SJCRH30 (cell line): Measurements from ENCODE around the gene SLC26A2. TPM values are rescaled to one million over a fixed set of nuclear protein-coding genes. Genes with fewer than 3 reads are reported as not detected.

Experiments
- DNase-seq, 2 experiments: peaks; one replicate each; pipeline ENCODE4 v3.0.0-alpha.2; 2015 to 2020
- H3K27ac ChIP-seq: fragments of 250-450 bp; sonication (Bioruptor Pico); 2 replicates; pipeline ENCODE4 v1.5.1; 2020; ENCODE audit warnings: mild to moderate bottlenecking, moderate library complexity
- H3K27me3 ChIP-seq: fragments of 250-450 bp; sonication (Bioruptor Pico); 2 replicates; pipeline ENCODE4 v1.5.1; 2020; ENCODE audit warnings: mild to moderate bottlenecking, moderate library complexity
- H3K36me3 ChIP-seq: fragments of 250-450 bp; sonication (Bioruptor Pico); 2 replicates; pipeline ENCODE4 v1.5.1; 2020; ENCODE audit warnings: mild to moderate bottlenecking, moderate library complexity
- H3K4me1 ChIP-seq: fragments of 250-450 bp; sonication (Bioruptor Pico); 2 replicates; pipeline ENCODE4 v1.5.1; 2020; ENCODE audit warnings: mild to moderate bottlenecking, moderate library complexity
- H3K4me3 ChIP-seq: fragments of 250-450 bp; sonication (Bioruptor Pico); 2 replicates; pipeline ENCODE4 v1.5.1; 2020; ENCODE audit warnings: mild to moderate bottlenecking, moderate library complexity
- H3K9me3 ChIP-seq: fragments of 250-450 bp; sonication (Bioruptor Pico); replicated peaks from 2 replicates; pipeline ENCODE4 v1.5.1; 2020; ENCODE audit warnings: mild to moderate bottlenecking, moderate library complexity
- total RNA-seq: library from RNA; depleted of rRNA; stranded (reverse); fragments of >200 nt; shearing (Covaris generic); gene quantifications from 2 replicates; pipeline ENCODE4 v1.2.3, GENCODE V29; 2014

Gene SLC26A2
- total RNA-seq, 1 experiment from 2014 or later: 52.4 TPM

DNA sequence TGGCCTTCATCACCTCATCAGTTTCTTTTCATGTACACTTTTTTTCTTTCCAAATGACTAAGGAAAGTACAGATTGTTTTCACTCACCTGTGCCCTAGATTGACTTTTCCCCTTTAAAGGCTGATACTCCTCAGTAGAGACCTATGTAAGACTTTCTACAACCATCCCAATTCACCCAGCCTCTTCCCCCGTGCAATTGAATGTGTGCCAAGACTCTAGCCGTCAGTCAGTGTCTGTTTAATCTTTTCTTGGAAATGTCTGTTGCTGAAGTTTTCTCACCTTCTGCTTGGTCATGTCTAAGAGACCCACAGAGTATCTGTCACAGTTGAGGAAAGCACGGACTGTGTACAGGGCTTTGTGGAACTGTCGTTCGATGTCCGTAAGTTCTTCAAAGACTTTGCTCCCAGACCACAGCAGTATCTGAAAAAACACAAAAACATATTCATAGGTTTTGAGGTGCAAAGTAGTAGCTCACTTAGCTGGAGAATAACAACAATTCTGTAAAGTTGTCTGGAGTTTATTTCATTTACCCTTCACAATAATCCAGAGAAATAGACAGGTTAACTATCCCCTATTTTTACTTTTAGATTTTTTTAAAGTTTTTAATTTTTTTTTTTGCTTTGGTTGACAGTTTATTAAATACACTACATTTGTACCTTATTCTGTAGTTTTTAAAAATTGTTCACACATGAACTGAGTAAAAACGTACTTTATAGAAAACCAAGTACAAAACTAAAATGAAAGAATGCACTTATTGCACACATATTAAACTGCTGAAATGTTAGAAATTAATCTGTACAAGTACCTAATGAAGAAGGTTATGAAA, 29.6 kb upstream of the SLC26A2 start:
- Histone ChIP-seq H3K27ac (no peak overlapping the region; the same call in 1 of the 2 replicates), H3K9me3 (no peaks in the 10 kb centered on the region), H3K4me1 (no peaks in the 10 kb centered on the region; the same call in 1 of the 2 replicates), H3K36me3 (no peaks in the 10 kb centered on the region), H3K4me3 (peak overlapping the region; percentile 62; the same call in 1 of the 2 replicates), H3K27me3 (no peaks in the 10 kb centered on the region)
- DNase-seq: no peak

DNA sequence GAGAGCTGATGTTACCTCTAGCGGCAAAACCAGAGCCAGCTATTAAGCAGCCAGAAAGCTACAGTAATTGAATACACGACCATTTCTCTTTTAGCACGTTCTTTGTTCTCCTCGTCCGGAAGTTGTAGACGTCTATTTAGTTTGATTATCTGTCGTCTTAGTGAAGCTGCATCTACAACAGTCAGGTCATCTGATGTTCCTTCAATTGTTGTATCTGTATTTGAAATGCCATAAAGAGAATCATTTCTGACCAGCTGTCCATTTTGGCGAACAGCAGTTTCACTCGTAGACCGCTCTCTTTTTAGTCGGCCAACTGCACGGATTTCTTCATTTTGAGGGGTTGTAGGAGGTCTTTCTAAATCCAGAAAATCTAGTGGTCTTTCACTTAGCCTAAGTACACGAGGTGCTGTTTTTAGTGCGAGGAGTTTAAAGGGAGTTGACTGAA, 28.5 kb upstream of the SLC26A2 start:
- peak overlapping the region; percentile 62 for H3K4me3 ChIP-seq
- H3K4me1 ChIP-seq: no peaks in the 10 kb centered on the region; the same call in 1 of the 2 replicates
- no peaks in the 10 kb centered on the region for H3K27me3 ChIP-seq
- peak in 1 of 2 experiments; percentile 45 for DNase-seq
- H3K9me3 ChIP-seq: no peaks in the 10 kb centered on the region
- peak overlapping the region; percentile 85 for H3K27ac ChIP-seq
- no peaks in the 10 kb centered on the region for H3K36me3 ChIP-seq

DNA sequence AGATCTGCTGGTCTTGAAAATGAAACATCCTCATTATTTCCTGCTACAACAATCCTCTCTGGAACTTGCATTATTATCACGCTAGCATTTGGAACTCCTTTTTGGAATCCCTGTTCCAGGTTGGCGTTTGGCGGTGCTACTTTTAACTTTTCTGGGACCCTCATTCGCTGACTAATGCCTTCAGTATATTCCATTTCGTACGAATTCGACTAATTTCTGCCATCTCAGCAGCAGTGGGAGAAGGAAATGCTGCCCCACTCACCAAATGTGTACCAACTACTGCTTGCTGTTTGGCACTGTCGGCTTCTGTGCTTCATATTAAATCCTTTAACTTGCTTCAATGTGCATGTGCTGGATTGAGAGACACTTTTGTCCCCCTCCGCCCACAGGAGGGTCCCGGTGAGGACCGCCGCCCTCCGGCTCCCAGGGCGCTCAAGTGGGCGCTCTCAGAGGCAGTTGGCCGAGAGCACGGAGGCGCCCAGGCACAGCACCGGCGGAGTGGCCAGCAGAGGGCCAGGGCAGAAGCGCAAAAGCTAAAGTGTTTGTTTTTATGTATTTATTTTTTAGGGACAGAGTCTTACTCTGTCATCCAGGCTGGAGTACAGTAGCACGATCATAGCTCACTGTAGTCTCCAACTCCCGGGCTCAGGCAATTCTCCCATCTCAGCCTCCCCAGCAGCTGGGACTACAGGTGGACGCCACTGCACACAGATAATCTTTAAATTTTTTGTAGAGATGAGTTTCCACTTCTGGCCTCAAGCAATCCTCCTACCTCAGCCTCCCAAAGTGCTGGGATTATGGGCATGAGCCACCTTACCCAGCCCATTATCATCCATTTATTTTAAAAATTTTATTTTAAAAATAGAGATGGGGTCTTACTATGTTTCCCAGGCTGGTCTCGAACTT, 27.9 kb upstream of the SLC26A2 start:
- Histone ChIP-seq H3K4me1 (peaks cover 4% of the 10 kb centered on the region), H3K9me3 (no peaks in the 10 kb centered on the region), H3K36me3 (no peaks in the 10 kb centered on the region), H3K4me3 (peak overlapping the region; percentile 62), H3K27me3 (no peaks in the 10 kb centered on the region), H3K27ac (peak overlapping the region; percentile 85)
- peak; percentile 58 to 66 for DNase-seq

DNA sequence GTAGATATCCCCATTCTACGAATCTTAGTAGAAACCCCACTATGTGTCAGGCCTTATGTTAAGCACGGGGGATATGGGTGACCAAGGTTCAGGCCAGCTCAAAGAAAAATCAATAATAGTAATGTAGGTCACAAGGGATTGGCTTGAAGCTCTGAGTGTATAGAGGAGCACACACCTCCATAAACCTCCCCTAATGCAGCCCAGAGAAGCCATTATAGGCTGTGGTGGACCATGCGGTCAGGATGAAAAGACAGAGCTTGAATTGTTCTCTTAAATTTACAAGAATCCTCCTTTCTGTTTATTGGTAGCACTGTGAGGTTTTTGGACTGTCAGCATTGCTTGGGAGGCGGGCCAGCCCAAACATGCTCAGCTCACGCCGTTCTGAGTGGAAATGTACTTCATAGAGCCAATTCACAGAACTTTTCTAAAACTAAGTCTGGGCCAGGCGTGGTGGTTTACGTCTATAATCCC, 25.1 kb upstream of the SLC26A2 start:
- Histone ChIP-seq H3K4me1 (peaks cover 22% of the 10 kb centered on the region), H3K4me3 (no peak overlapping the region), H3K27me3 (no peaks in the 10 kb centered on the region), H3K36me3 (no peaks in the 10 kb centered on the region), H3K27ac (no peak overlapping the region), H3K9me3 (no peaks in the 10 kb centered on the region)
- no peak for DNase-seq

DNA sequence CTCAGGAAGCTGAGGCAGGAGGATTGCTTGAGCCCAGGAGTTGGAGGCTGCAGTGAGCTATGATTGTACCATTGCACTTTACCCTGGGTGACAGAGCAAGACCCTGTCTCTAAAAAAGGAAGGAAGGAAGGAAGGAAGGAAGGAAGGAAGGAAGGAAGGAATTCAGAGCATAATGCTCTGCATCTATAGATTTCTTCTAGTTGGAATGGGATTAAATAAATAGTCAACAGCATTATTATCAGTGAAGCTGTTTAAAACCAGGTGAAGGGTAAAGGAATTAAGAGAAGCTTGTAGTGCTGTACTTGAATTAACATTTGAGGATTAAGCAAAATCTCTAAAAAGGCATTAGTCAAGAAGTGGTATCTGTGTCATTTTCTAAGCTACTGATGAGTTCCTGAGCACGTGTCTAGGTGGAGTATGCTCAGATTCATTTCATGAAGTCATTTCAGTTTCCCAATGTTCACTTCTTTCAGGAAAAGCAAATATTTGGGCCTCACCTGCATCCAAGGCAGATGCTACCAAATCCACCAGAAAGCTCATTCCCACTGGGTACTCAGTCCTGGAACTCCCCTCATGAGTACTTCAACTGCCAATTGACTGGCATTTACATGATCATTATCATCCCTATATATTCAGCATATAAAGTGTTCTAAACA, 24.4 kb upstream of the SLC26A2 start:
- H3K27me3 ChIP-seq: no peaks in the 10 kb centered on the region
- H3K9me3 ChIP-seq: no peaks in the 10 kb centered on the region
- no peaks in the 10 kb centered on the region for H3K36me3 ChIP-seq
- peaks cover 22% of the 10 kb centered on the region for H3K4me1 ChIP-seq
- no peak overlapping the region for H3K4me3 ChIP-seq
- H3K27ac ChIP-seq: no peak overlapping the region
- DNase-seq: no peak

DNA sequence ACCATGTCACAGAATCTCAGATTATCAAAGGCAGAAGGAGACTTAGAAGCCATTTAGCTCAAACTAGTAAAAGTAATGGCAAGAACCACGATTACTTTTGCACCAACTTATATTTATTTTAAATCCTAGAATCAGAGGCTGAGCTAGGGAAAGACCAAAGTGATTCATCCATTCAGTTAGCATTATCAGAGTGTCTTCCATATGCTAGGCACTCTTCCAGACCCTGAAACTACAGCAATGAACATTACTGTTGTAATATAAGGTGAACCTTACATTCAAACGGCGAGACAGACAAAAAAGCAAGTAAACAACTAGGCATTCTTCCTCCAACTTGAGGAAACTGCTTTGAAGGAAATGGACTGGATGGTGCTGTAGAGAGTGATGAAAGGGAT, 23.9 kb upstream of the SLC26A2 start:
- Histone ChIP-seq H3K4me1 (peaks cover 22% of the 10 kb centered on the region), H3K27ac (no peak overlapping the region), H3K36me3 (no peaks in the 10 kb centered on the region), H3K9me3 (no peaks in the 10 kb centered on the region), H3K27me3 (no peaks in the 10 kb centered on the region), H3K4me3 (no peak overlapping the region)
- DNase-seq: no peak

DNA sequence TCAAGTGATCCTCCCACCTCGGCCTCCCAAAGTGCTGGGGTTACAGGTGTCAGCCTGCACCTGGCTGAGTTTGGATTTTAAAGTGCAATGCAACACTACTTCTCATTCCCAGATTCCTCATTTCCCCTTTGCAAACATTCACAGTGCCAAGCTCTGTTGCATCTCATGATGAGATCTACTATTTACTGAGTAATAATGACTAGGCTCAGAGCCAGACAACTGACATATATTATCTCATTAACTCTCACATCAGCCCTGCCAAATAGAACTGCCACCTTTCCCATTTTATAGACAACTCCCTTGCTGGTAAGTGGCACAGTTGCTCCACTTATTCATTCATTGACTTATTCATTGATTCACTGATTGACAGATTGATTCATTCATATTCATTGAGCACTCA, 22.9 kb upstream of the SLC26A2 start:
- Histone ChIP-seq H3K4me1 (peaks cover 27% of the 10 kb centered on the region), H3K27ac (peak overlapping the region; percentile 52; the same call in 1 of the 2 replicates), H3K36me3 (no peaks in the 10 kb centered on the region), H3K9me3 (no peaks in the 10 kb centered on the region), H3K4me3 (no peak overlapping the region), H3K27me3 (no peaks in the 10 kb centered on the region)
- DNase-seq: no peak

DNA sequence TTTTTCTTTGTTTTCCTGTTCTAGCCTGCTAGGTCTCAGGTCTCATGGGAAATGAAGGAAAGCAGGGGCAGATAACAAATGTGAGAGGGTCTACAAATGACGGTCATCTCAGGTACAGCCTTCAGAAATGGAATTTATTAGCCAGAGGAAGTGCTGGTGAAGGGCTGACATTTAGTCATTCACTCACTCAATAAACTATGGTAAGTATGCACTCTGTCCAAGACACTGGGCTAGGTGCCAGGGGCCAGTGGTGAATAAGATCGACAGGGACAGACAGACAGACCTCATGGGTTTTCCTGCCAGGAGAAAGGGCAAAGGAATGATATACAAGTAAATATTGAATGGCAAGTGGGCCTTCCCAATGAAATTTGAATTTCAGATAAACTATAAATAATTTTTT, 22.3 kb upstream of the SLC26A2 start:
- Histone ChIP-seq H3K9me3 (no peaks in the 10 kb centered on the region), H3K27ac (peak overlapping the region; percentile 52), H3K4me1 (peaks cover 34% of the 10 kb centered on the region), H3K4me3 (no peak overlapping the region), H3K36me3 (no peaks in the 10 kb centered on the region), H3K27me3 (no peaks in the 10 kb centered on the region)
- DNase-seq: peak; percentile 91 to 93

DNA sequence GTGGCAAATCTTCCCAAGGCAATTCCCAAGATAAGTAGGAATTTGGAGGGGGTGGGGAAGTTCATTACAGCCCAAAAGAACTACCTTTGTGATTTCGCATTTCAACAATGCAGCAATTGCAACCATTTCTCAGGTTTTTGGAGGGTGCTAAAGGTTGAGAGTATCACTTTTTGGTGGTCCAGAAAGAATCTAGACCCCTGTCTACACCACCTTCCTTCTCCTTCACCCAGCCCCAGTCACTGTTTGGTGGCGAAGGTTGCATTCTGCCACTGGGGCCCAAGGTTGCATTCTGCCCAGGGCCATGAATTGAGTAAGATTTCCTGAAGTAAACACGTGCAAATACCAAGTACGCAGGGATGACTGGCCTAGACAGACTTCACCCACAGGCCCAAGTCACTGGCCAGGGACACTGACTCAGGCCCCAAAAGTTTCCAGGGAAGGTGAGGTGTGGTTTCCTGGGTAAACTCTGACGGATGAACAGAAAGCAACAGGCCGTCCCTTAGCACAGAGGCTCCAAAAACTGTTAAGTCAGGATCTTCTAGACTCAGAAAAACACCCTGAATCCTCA, 21.7 kb upstream of the SLC26A2 start:
- DNase-seq: no peak
- Histone ChIP-seq H3K27me3 (no peaks in the 10 kb centered on the region), H3K27ac (peak overlapping the region; percentile 52), H3K36me3 (no peaks in the 10 kb centered on the region), H3K9me3 (no peaks in the 10 kb centered on the region), H3K4me3 (no peak overlapping the region), H3K4me1 (peaks cover 36% of the 10 kb centered on the region)

DNA sequence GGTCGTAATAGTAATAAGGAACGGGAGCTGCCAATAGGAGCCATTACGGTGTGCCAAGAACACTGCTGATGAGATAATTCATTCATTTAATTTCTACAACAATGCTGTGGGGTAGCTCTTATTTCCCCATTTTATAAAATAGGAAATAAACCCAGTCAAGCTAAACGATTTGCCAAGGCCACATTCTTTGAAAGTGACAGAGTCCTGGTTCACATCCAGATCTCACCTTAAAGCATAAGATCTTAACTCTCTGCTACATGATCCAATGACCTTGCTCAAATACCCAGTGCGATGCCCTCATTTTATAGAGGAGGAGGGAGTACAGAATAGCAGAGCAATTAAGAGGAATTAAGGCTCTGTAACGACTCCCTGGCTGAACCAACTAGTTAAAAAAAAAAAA, 21.0 kb upstream of the SLC26A2 start:
- Histone ChIP-seq H3K9me3 (no peaks in the 10 kb centered on the region), H3K4me1 (peaks cover 36% of the 10 kb centered on the region), H3K36me3 (no peaks in the 10 kb centered on the region), H3K4me3 (no peak overlapping the region), H3K27ac (no peak overlapping the region), H3K27me3 (no peaks in the 10 kb centered on the region)
- no peak for DNase-seq

DNA sequence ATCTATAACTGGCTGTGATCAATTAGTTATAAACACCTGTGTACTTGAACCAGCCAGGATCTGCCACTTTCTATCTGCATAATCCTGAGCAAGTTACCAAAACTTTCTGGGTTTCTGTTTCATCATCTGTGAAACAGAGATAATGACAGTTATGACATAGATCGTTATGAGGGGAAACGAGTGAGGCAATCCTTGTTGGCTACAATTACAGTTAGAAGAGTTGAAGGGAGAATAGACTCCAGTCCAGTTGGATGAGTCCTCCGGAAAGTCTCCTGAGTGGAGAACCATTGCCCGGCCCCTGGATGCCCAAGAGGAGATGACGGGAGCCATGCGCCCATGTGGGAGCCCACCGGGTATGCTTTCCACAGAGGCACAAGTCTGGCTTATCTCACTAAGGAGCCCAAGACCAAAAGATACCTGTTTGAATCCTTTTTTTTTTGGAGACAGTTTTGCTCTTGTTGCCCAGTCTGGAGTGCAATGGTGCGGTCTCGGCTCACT, 20.4 kb upstream of the SLC26A2 start:
- Histone ChIP-seq H3K27me3 (no peaks in the 10 kb centered on the region), H3K9me3 (no peaks in the 10 kb centered on the region), H3K36me3 (no peaks in the 10 kb centered on the region), H3K4me3 (no peak overlapping the region), H3K27ac (no peak overlapping the region), H3K4me1 (peaks cover 36% of the 10 kb centered on the region)
- no peak for DNase-seq

DNA sequence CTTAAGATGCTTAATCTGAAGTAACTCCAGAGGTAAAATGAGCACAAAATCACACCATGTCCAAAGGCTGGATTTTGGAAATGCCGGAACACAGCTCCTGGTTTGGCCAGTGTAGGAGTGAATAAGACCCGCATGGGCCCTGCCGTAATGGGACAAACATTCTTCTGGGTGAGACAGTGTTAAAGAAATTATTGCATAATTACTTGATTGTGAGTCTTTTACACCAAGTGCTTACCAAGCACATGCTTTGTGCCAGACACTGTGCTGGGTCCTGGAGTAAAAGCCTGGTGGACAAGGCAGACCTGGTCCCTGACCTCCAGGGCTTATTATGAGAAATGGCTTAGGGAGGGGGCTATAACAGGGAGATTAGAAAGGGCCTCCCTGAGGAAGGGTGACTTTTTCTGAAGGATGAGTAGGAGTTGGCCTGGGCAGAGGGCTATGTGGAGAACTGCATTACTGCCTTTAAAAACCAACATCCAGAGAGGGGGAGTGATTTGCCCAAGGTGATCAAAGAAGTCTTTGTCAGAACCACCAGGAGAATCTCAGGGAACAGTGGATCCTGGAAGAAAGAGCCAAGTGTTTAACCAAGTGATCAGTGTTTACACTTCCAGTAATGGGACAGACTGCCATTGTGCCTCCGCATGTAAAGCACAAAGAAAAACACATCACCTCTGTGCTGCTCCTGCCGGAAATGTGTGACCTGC, 19.5 kb upstream of the SLC26A2 start:
- Histone ChIP-seq H3K4me1 (peaks cover 36% of the 10 kb centered on the region), H3K27ac (no peak overlapping the region)

DNA sequence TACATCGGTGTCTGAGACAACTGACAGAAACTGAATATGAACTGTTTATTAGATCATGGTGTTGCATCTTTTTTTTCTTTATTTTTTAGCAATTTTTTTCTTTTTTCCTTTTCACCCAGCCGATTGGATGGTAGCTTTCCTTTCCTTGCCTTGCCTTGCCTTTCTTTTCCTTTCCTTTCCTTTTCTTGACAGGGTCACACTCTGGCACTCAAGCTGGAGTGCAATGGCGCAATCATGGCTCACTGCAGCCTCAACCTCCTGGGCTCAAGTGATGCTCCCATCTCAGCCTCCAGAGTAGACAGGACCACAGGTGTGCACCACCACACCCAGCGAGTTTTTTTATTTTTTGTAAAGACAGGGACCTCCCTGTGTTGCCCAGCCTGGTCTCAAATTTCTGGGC, 18.8 kb upstream of the SLC26A2 start:
- Histone ChIP-seq H3K36me3 (no peaks in the 10 kb centered on the region), H3K27ac (no peak overlapping the region), H3K4me3 (no peak overlapping the region), H3K27me3 (no peaks in the 10 kb centered on the region), H3K9me3 (no peaks in the 10 kb centered on the region), H3K4me1 (peaks cover 36% of the 10 kb centered on the region)
- no peak for DNase-seq

More for the DNA sequence above, 19.5 kb upstream of the SLC26A2 start:
- Histone ChIP-seq H3K27me3 (no peaks in the 10 kb centered on the region), H3K4me3 (no peak overlapping the region), H3K9me3 (no peaks in the 10 kb centered on the region), H3K36me3 (no peaks in the 10 kb centered on the region)
- no peak for DNase-seq

DNA sequence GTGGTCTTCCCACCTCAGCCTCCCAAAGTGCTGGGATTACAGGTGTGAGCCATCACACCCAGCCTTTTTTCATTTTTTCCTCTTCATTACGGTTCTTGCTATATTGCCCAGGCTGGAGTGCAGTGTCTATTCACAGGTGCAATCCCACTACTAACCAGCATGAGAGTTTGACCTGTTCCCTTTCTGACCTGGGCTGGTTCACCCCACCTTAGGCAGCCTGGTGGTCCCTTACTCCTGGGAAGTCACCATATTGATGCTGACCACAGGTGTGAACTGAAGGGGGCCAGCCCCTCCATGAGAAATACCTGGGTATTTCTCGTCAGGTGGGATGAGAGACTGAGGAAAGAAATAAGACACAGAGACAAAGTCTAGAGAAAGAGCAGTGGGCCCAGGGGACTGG, 18.4 kb upstream of the SLC26A2 start:
- no peak overlapping the region for H3K27ac ChIP-seq
- no peak for DNase-seq
- H3K27me3 ChIP-seq: no peaks in the 10 kb centered on the region

More for the DNA sequence above, 18.4 kb upstream of the SLC26A2 start:
- Histone ChIP-seq H3K9me3 (no peaks in the 10 kb centered on the region), H3K4me1 (peaks cover 36% of the 10 kb centered on the region), H3K36me3 (no peaks in the 10 kb centered on the region), H3K4me3 (no peak overlapping the region)
